K562 (cell line): ENCODE results near the gene CPM. TPM values are rescaled to one million over a fixed set of nuclear protein-coding genes. Genes with fewer than 3 reads are reported as not detected.

Source experiments
- ATAC-seq: fragments of 200-7000 bp; cut with Tn5 transposase; 3 replicates; pipeline ENCODE4 v1.9.1; 2020; ENCODE audit warnings: moderate library complexity
- BruUV-seq: library from RNA; stranded (reverse); fragments of 400-500 nt; replicated peaks from 2 replicates; lab custom pipeline; 2021; lab: Mats Ljungman, UMichigan
- CTCF ChIA-PET: fragments of 300-600 bp; formaldehyde crosslinking; extraction: SDS; loops from one replicate; lab custom pipeline; 2021; ENCODE audit warnings: low intra/inter-chr PET ratio; lab: Yijun Ruan, JAX
- POLR2A ChIA-PET: fragments of 300-600, 350-650 bp; sonication (Branson Sonifier 250); formaldehyde crosslinking; extraction: SDS; loops from one replicate; lab custom pipeline; 2021; ENCODE audit warnings: antibody characterized with exemption, inconsistent platforms; lab: Yijun Ruan, JAX
- DNase-seq, 4 experiments: peaks; one replicate each; pipeline versions ENCODE4 v3.0.0 to v3.0.0-alpha.2; 2011 to 2018; ENCODE audit warnings: low spot score in 3 of 4, mixed read lengths in 3 of 4; ENCODE audit errors: extremely low read depth in 1 of 4
- FAIRE-seq: peaks from 2 replicates; lab custom pipeline; 2011; peaks lifted over from hg19 to GRCh38; lab: Jason Lieb, UNC
- H2AFZ ChIP-seq: 2 replicates; pipeline ENCODE4 v1.6.0; 2011; ENCODE audit warnings: low read depth, low read length, control low read depth, inconsistent platforms
- H3K27ac ChIP-seq: fragments of 200-600 bp; 3 replicates; pipeline ENCODE4 v1.8.0; 2011; ENCODE audit warnings: low read depth, mild to moderate bottlenecking, control low read depth, inconsistent platforms, low read length, moderate library complexity, mixed read lengths; ENCODE audit errors: extremely low read depth
- H3K27me3 ChIP-seq, 2 experiments: fragments of 300-600 bp in 1 of 2; 2 replicates in 1 of 2; 3 replicates in 1 of 2; pipeline versions ENCODE4 v1.6.0 to v1.8.0; 2011; ENCODE audit warnings: inconsistent platforms in 2 of 2, low read length in 2 of 2, mild to moderate bottlenecking in 1 of 2, mixed read lengths in 1 of 2, moderate library complexity in 1 of 2; ENCODE audit not compliant: control insufficient read depth in 2 of 2, insufficient read depth in 2 of 2
- H3K36me3 ChIP-seq: fragments of 300-600 bp; 3 replicates; pipeline ENCODE4 v1.8.0; 2011; ENCODE audit warnings: mild to moderate bottlenecking, low read length, inconsistent platforms; ENCODE audit not compliant: control insufficient read depth, insufficient read depth
- H3K4me1 ChIP-seq, 2 experiments: fragments of 200-600 bp in 1 of 2; replicated peaks in 1 of 2; 2 replicates in 1 of 2; 3 replicates in 1 of 2; pipeline versions ENCODE4 v1.5.1 to v1.8.0; 2011; ENCODE audit warnings: inconsistent platforms in 2 of 2, low read length in 2 of 2, mild to moderate bottlenecking in 1 of 2, mixed read lengths in 1 of 2, moderate library complexity in 1 of 2; ENCODE audit not compliant: control insufficient read depth in 2 of 2, insufficient read depth in 2 of 2
- H3K4me2 ChIP-seq: 2 replicates; pipeline ENCODE4 v1.6.1; 2011; ENCODE audit warnings: low read length, control low read depth, inconsistent platforms, mixed read lengths; ENCODE audit not compliant: insufficient read depth
- H3K4me3 ChIP-seq: fragments of 200-600 bp; sonication (generic), shearing (Covaris generic); 2 replicates; pipeline ENCODE4 v1.5.1; 2016; ENCODE audit warnings: control low read depth, inconsistent platforms
- H3K79me2 ChIP-seq: fragments of 200-600 bp; 3 replicates; pipeline ENCODE4 v1.8.0; 2011; ENCODE audit warnings: low read length, inconsistent platforms; ENCODE audit not compliant: control insufficient read depth, insufficient read depth
- H3K9ac ChIP-seq, 2 experiments: 2 replicates each; pipeline versions ENCODE4 v1.6.0 to v1.6.1; 2011; ENCODE audit warnings: low read depth in 2 of 2, low read length in 2 of 2, control low read depth in 1 of 2, inconsistent platforms in 1 of 2, mild to moderate bottlenecking in 1 of 2, mixed read lengths in 1 of 2; ENCODE audit not compliant: insufficient read depth in 1 of 2
- H3K9me1 ChIP-seq: one replicate; pipeline ENCODE4 v1.6.0; 2011; ENCODE audit warnings: inconsistent platforms, mild to moderate bottlenecking, low read length, moderate library complexity; ENCODE audit not compliant: control insufficient read depth, insufficient read depth
- H3K9me3 ChIP-seq: replicated peaks from 2 replicates; pipeline ENCODE4 v1.5.1; 2011; ENCODE audit warnings: low read depth, low read length, inconsistent platforms; ENCODE audit not compliant: control insufficient read depth, insufficient read depth
- H4K20me1 ChIP-seq: replicated peaks from 2 replicates; pipeline ENCODE4 v1.6.1; 2011; ENCODE audit warnings: low read length, inconsistent platforms, mixed read lengths; ENCODE audit not compliant: control insufficient read depth, insufficient read depth
- FOXJ3 ChIP-seq: sonication (generic); formaldehyde crosslinking; IDR thresholded peaks from 2 replicates; pipeline ENCODE4 v1.4.0; 2020; ENCODE audit warnings: mild to moderate bottlenecking, missing genetic modification reagents
- NFE2L1 ChIP-seq: fragments of 450-650 bp; IDR thresholded peaks from 2 replicates; pipeline ENCODE4 v1.6.1; 2016; ENCODE audit warnings: missing genetic modification characterization, low read depth, mild to moderate bottlenecking, missing compliant biosample characterization, moderate library complexity, borderline replicate concordance
- ZNF23 ChIP-seq: fragments of 250-450 bp; sonication (Bioruptor Pico); IDR thresholded peaks from 2 replicates; pipeline ENCODE4 v1.4.0; 2020; ENCODE audit warnings: mild to moderate bottlenecking
- WGBS: fragments of 100-300 bp; shearing (Covaris generic); methylation state at CpG from one replicate; pipeline ENCODE4 v1.1.6; 2016; ENCODE audit warnings: low coverage, mixed read lengths; ENCODE audit not compliant: insufficient coverage; ENCODE audit errors: missing lambda C conversion rate; 5-methylcytosine and 5-hydroxymethylcytosine counted together
- in situ Hi-C: fragments of 300-500 bp; cut with MboI; formaldehyde crosslinking; loops from 4 replicates; pipeline ENCODE4 v1.15.0; 2018; ENCODE audit warnings: inconsistent platforms, mixed read lengths
- intact Hi-C: fragments of 100-400 bp; cut with micrococcal nuclease; formaldehyde crosslinking; loops from 2 replicates; pipeline ENCODE4 v1.14.2; 2022
- polyA plus RNA-seq, 8 experiments: library from polyadenylated mRNA; depleted of rRNA in 4 of 8; stranded (reverse) in 5 of 8; unstranded in 3 of 8; fragments of >200 nt; fragmentation: Nextera tagmentation in 2 of 8; fragmentation: Illumina TruSeq in 1 of 8; extraction: Ambion mirVana in 2 of 8; extraction: Trizol in 1 of 8; gene quantifications; 2 replicates each; pipeline versions ENCODE4 v1.2.1 to v1.2.3, GENCODE V29; 2011 to 2014; ENCODE audit warnings: inconsistent platforms in 1 of 8, missing spikeins in 1 of 8
- total RNA-seq, 7 experiments: library from RNA; depleted of rRNA in 6 of 7; stranded (reverse); fragments of >200 nt in 6 of 7; fragmentation: Illumina TruSeq in 2 of 7; extraction: Trizol in 2 of 7; gene quantifications; 2 replicates each; pipeline versions ENCODE4 v1.2.1 to v1.2.3, GENCODE V29; 2011 to 2021; ENCODE audit warnings: low replicate concordance in 1 of 7

CPM gene
- total and polyA plus RNA-seq, 9 of the 15 experiments (the other 6 are each of a cell fraction or from before 2014, with no cell fraction given), result 0.31 TPM; not detected in 8

DNA sequence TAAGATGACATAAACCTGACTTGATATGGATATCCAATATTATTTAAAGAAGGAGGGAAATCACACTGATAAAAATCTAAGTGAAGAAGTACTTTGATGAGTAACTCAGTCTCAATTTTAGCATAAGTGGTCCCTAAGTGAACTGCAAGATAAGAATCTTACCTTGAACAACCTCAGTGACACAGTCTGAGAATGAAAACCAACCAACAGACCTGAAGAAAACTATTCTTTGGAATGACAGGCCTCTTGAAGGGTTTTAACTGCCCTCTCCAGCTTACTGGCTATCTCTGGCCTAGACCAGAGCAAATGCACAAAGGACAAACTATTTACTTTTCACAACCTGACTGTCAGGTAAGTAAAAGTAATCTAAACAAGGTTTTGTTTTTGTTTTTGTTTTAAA, 44.7 kb downstream of the CPM start (continued):
- TF ChIP-seq NFE2L1 (tag), result no peak
- TF ChIP-seq, all 486 proteins: peak for 0

DNA sequence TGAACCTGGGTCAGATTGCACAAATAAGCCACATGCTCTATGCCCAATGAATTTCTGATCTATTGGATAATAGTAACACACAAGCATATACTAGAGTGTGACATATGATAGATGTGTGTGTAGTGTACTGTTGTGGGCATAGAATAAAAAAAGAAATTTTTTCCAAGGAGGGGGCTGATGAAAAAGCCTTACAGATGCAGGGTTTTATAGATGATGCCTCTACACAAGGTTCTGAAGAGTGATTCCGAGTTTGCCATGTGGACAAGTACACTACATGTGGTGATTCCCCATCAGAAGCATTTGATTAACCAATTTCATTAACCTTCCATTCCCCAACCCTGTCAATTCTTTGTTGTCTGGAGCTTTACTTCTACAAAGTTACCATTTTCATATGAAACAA, 45.3 kb downstream of the CPM start:
- no peak overlapping the region for H2AFZ ChIP-seq
- in situ Hi-C loops, result no loop called here
- no peaks in the 10 kb centered on the region for H3K79me2 ChIP-seq
- no TSS peak for BruUV-seq
- H3K9me1 ChIP-seq, result no peaks in the 10 kb centered on the region
- ChIA-PET CTCF (no interaction called here), POLR2A (no interaction called here)
- FAIRE-seq, result no peak
- DNase-seq, result no peak
- ATAC-seq, result no peak
- peaks cover 5 to 26% of the 10 kb centered on the region in 2 experiments; a peak in 3 of 5 replicates for H3K27me3 ChIP-seq
- H3K9me3 ChIP-seq, result no peaks in the 10 kb centered on the region
- H3K4me1 ChIP-seq, result no peaks in the 10 kb centered on the region
- TF ChIP-seq ZNF23 (CRISPR knock-in tag) (no peak), FOXJ3 (CRISPR knock-in tag) (no peak)
- no peak overlapping the region for H3K27ac ChIP-seq
- intact Hi-C loops, result no loop called here
- H3K36me3 ChIP-seq, result no peaks in the 10 kb centered on the region
- no peak overlapping the region for H3K4me3 ChIP-seq
- no peaks in the 10 kb centered on the region for H4K20me1 ChIP-seq
- H3K4me2 ChIP-seq, result no peak overlapping the region
- 0% methylated on average over 1 of the region's 1 CpG for WGBS
- no peak overlapping the region for H3K9ac ChIP-seq
